K562 (cell line): ENCODE data around the gene SMIM29. TPM values are rescaled to one million over a fixed set of nuclear protein-coding genes. Genes with fewer than 3 reads are reported as not detected.

Experiments
- CHAMP1 ChIP-seq: fragments of 450-650 bp; IDR thresholded peaks from 2 replicates; pipeline ENCODE4 v1.6.1; 2016; ENCODE audit warnings: mild to moderate bottlenecking
- E2F1 ChIP-seq: sonication (generic); formaldehyde crosslinking; IDR thresholded peaks from 2 replicates; pipeline ENCODE4 v1.8.1; 2023; ENCODE audit warnings: mild to moderate bottlenecking, missing genetic modification reagents, moderate library complexity
- GABPA ChIP-seq: fragments of 200-800 bp; sonication (Bioruptor generic); conservative IDR thresholded peaks from 2 replicates; pipeline ENCODE4 v1.6.1; 2016; ENCODE audit warnings: low read depth, missing genetic modification characterization, missing compliant biosample characterization
- HDAC8 ChIP-seq: fragments of 450-650 bp; IDR thresholded peaks from 2 replicates; pipeline ENCODE4 v1.6.1; 2016; ENCODE audit warnings: mild to moderate bottlenecking, missing genetic modification characterization, moderate library complexity, missing compliant biosample characterization
- JUN ChIP-seq, 2 experiments: sonication (generic) in 1 of 2; formaldehyde crosslinking in 1 of 2; IDR thresholded peaks; 2 replicates each; pipeline versions ENCODE4 v1.6.1 to v1.8.0; 2012 to 2022; ENCODE audit warnings: borderline replicate concordance in 2 of 2, mild to moderate bottlenecking in 2 of 2, improper control_type of control experiment in 1 of 2, low read depth in 1 of 2, low read length in 1 of 2, missing genetic modification reagents in 1 of 2
- MAFK ChIP-seq: IDR thresholded peaks from 2 replicates; pipeline ENCODE4 v1.6.1; 2011; ENCODE audit warnings: low read length, improper control_type of control experiment
- RAD21 ChIP-seq, 2 experiments: fragments of 250-450 bp in 1 of 2; fragments of 450-650 bp in 1 of 2; sonication (Bioruptor Pico) in 1 of 2; formaldehyde crosslinking in 1 of 2; IDR thresholded peaks in 1 of 2; conservative IDR thresholded peaks in 1 of 2; 2 replicates each; pipeline versions ENCODE4 v1.4.0 to v1.8.0; 2020 to 2022; ENCODE audit warnings: mild to moderate bottlenecking in 2 of 2, moderate library complexity in 1 of 2
- STAG1 ChIP-seq: sonication (generic); formaldehyde crosslinking; IDR thresholded peaks from 2 replicates; pipeline ENCODE4 v1.5.0; 2020; ENCODE audit warnings: missing genetic modification reagents, borderline replicate concordance
- STAT5B ChIP-seq: fragments of 250-450 bp; sonication (Bioruptor Pico); IDR thresholded peaks from 2 replicates; pipeline ENCODE4 v1.8.0; 2021; ENCODE audit warnings: mild to moderate bottlenecking, inconsistent platforms
- ZNF253 ChIP-seq: fragments of 250-450 bp; sonication (Bioruptor Pico); conservative IDR thresholded peaks from 2 replicates; pipeline ENCODE4 v1.6.1; 2021; ENCODE audit warnings: mild to moderate bottlenecking
- ZNF511 ChIP-seq: sonication (generic); formaldehyde crosslinking; IDR thresholded peaks from 2 replicates; pipeline ENCODE4 v1.8.0; 2022; ENCODE audit warnings: mild to moderate bottlenecking, missing genetic modification reagents
- ZNF592 ChIP-seq: fragments of 450-650 bp; IDR thresholded peaks from 2 replicates; pipeline ENCODE4 v1.6.1; 2017; ENCODE audit warnings: antibody characterized with exemption, mild to moderate bottlenecking
- ZNF696 ChIP-seq: fragments of 250-450 bp; sonication (Bioruptor Pico); conservative IDR thresholded peaks from 2 replicates; pipeline ENCODE4 v1.4.0; 2020; ENCODE audit warnings: mild to moderate bottlenecking, moderate library complexity
- ZNF740 ChIP-seq, 3 experiments: fragments of 200-800 bp in 1 of 3; sonication (Bioruptor generic) in 1 of 3; sonication (generic) in 1 of 3; formaldehyde crosslinking in 1 of 3; IDR thresholded peaks; 2 replicates each; pipeline versions ENCODE4 v1.6.1 to v1.8.0; 2016 to 2022; ENCODE audit warnings: mild to moderate bottlenecking in 2 of 3, missing compliant biosample characterization in 2 of 3, missing genetic modification characterization in 2 of 3, missing genetic modification reagents in 1 of 3
- ZSCAN32 ChIP-seq: fragments of 450-650 bp; formaldehyde crosslinking; IDR thresholded peaks from 2 replicates; pipeline ENCODE4 v1.4.0; 2020; ENCODE audit warnings: mild to moderate bottlenecking, moderate library complexity
- polyA plus RNA-seq, 8 experiments: library from polyadenylated mRNA; depleted of rRNA in 4 of 8; stranded (reverse) in 5 of 8; unstranded in 3 of 8; fragments of >200 nt; fragmentation: Nextera tagmentation in 2 of 8; fragmentation: Illumina TruSeq in 1 of 8; extraction: Ambion mirVana in 2 of 8; extraction: Trizol in 1 of 8; gene quantifications; 2 replicates each; pipeline versions ENCODE4 v1.2.1 to v1.2.3, GENCODE V29; 2011 to 2014; ENCODE audit warnings: inconsistent platforms in 1 of 8, missing spikeins in 1 of 8
- total RNA-seq, 7 experiments: library from RNA; depleted of rRNA in 6 of 7; stranded (reverse); fragments of >200 nt in 6 of 7; fragmentation: Illumina TruSeq in 2 of 7; extraction: Trizol in 2 of 7; gene quantifications; 2 replicates each; pipeline versions ENCODE4 v1.2.1 to v1.2.3, GENCODE V29; 2011 to 2021; ENCODE audit warnings: low replicate concordance in 1 of 7

Gene SMIM29
- total and polyA plus RNA-seq, 9 of the 15 experiments (the other 6 are each of a cell fraction or from before 2014, with no cell fraction given) = 6.5 to 36.7 (median 20.9) TPM

DNA sequence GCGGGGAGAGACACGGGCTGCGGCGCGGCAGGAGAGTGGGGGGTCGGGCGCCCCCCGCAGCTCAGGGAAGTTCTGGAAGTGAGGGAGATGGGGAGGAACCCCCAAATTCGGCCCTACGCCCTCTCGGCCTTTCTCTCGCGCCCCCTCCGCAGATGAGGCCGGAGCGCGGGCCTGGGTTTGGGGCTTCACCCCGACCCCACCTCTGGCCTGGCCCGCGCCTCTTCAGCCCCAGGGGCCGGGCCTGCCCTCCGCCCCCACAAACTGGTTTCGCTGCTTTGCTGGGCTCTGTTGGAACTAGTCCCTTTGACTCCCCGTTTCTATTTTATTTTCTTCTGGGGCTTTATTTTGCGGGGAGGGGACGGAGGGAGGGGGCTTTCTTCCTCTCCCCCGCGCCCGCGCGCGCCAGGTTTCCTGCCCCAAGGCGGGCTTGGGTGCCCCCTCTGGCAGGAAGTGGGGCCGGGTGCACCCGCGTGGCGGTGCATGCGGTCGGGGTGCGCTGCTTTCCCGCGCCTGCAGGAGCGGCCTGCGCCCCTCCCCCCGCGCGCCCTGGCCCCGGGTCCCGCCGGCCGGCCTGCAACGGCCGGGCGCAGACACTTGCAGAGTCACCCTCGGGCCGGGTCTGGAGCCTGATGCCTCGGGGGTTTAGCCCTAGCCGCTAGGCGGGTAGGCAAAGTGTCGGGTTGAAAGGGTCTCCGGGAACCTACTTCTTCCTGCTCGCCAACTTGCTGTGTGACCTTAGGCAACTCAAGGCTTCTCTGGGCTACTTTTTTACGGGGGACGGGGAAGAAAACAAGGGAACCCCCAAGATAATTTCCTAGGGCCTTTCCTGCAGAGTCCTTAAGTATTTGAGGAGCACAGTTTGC is 10.9 kb downstream of the SMIM29 start (continued):
- TF ChIP-seq ZNF253 (CRISPR knock-in tag) (no peak), RAD21 (CRISPR knock-in tag; conservative IDR thresholded peaks at IDR 0.05 in 1 of 2, IDR thresholded peaks at IDR 0.05 in 1 of 2) (peak; percentile 25 to 48; a peak in 3 of 4 replicates), STAG1 (CRISPR knock-in tag) (peak; percentile 61; the same call in 1 of the 2 replicates), MAFK (no peak), E2F1 (CRISPR knock-in tag) (peak; percentile 99), ZNF592 (peak; percentile 97), ZSCAN32 (CRISPR knock-in tag) (no peak), GABPA (tag) (peak; percentile 86), JUN (IDR thresholded peaks at IDR 0.05; ENCODE audit: borderline replicate concordance, low read depth, low read length) (peak; percentile 72; the same call in 1 of the 2 replicates), JUN (CRISPR knock-in tag; IDR thresholded peaks at IDR 0.05; ENCODE audit: borderline replicate concordance) (peak; percentile 98), HDAC8 (tag) (peak; percentile 85; the same call in 1 of the 2 replicates), CHAMP1 (no peak), STAT5B (CRISPR knock-in tag) (no peak), ZNF511 (CRISPR knock-in tag) (peak; percentile 99), ZNF740 (CRISPR knock-in tag; IDR thresholded peaks at IDR 0.05) (peak; percentile 83), ZNF740 (tag; IDR thresholded peaks at IDR 0.05) (peak in 1 of 2 experiments; percentile 70; a peak in 1 of 4 replicates), ZNF696 (CRISPR knock-in tag) (no peak)
